Thyroid gland (tissue), 4 donors: Measurements from ENCODE around the gene RIPOR2. TPM values are rescaled to one million over a fixed set of nuclear protein-coding genes. Genes with fewer than 3 reads are reported as not detected.

Experiments
- DNase-seq, 2 donors: peaks; one replicate each; pipeline ENCODE4 v3.0.0-alpha.2; 2019
- H3K27ac ChIP-seq, 3 donors: fragments of 200-600 bp; sonication (generic); 1 replicate in 2 of 3; 2 replicates in 1 of 3; pipeline ENCODE4 v1.5.1; 2016 to 2019; ENCODE audit warnings: mild to moderate bottlenecking in 1 of 3, moderate library complexity in 1 of 3
- H3K27me3 ChIP-seq: fragments of 200-600 bp; sonication (generic); one replicate; pipeline ENCODE4 v1.5.1; 2019
- H3K36me3 ChIP-seq, 2 donors: fragments of 200-600 bp; sonication (generic); one replicate each; pipeline ENCODE4 v1.5.1; 2016 to 2019
- H3K4me1 ChIP-seq, 2 donors: fragments of 200-600 bp; sonication (generic); one replicate each; pipeline ENCODE4 v1.5.1; 2017 to 2019
- H3K4me3 ChIP-seq, 3 donors: fragments of 200-600 bp; sonication (generic); replicated peaks in 1 of 3; 1 replicate in 2 of 3; 2 replicates in 1 of 3; pipeline ENCODE4 v1.5.1; 2016; ENCODE audit warnings: mild to moderate bottlenecking in 1 of 3
- H3K9me3 ChIP-seq: fragments of 200-600 bp; sonication (generic); one replicate; pipeline ENCODE4 v1.5.1; 2017
- POLR2A ChIP-seq, 2 donors: fragments of 450-650 bp; IDR thresholded peaks; one replicate each; pipeline ENCODE4 v1.6.1; 2017; ENCODE audit warnings: antibody characterized with exemption in 2 of 2, mild to moderate bottlenecking in 2 of 2, moderate library complexity in 1 of 2
- WGBS, 2 donors: methylation state at CpG; one replicate each; pipeline ENCODE4 v1.1.5; 2017; 5-methylcytosine and 5-hydroxymethylcytosine counted together
- intact Hi-C: fragments of 100-400 bp; cut with DNase I; formaldehyde crosslinking; loops from one replicate; pipeline ENCODE4 v1.15.1; 2023
- total RNA-seq, 4 donors: library from RNA; depleted of rRNA; stranded (reverse); fragments of >200 nt; gene quantifications; one replicate each; pipeline ENCODE4 v1.2.3, GENCODE V29; 2016
- TF ChIP-seq, protein P1 (sequence below), 6 experiments: fragments of 200-600 bp in 3 of 6; fragments of 450-650 bp in 3 of 6; sonication (generic) in 3 of 6; IDR thresholded peaks; one replicate each; pipeline ENCODE4 v1.5.1; 2016 to 2019; ENCODE audit warnings: antibody characterized with exemption in 6 of 6, mild to moderate bottlenecking in 2 of 6, inconsistent platforms in 1 of 6, moderate library complexity in 1 of 6

Gene RIPOR2
- total RNA-seq, 4 donors from 2014 or later, result 3.1 to 13.0 (median 8.4) TPM

DNA sequence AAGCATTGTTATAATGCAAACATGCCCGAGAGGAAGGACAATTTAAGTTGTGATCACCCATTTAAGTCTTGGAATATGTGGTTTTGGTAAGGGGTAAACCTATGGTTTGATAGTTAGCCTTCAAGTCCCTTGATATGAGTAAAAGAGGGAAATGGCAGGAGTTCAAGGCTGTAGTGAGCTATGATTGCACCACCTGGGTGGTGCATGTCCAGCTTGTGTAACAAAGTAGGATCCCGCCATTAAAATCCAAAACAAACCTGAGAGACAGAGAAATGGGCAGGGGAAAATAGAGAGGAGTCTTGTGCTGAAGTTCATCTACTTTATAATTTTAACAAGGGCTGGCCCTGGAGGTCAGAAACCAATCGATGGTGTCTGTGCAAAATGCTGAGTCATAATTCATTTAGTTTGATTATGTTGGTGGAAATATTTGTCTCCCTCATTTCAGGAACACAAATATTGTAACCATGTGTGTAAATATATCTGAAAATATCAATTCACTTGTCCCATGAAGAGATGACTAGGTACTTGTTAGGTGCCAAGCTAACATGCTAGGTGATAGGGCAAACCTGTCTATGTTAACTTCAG is 113.8 kb downstream of the RIPOR2 start:
- WGBS, 2 donors, result 93 to 98% methylated on average over 3 of the region's 3 CpGs

DNA sequence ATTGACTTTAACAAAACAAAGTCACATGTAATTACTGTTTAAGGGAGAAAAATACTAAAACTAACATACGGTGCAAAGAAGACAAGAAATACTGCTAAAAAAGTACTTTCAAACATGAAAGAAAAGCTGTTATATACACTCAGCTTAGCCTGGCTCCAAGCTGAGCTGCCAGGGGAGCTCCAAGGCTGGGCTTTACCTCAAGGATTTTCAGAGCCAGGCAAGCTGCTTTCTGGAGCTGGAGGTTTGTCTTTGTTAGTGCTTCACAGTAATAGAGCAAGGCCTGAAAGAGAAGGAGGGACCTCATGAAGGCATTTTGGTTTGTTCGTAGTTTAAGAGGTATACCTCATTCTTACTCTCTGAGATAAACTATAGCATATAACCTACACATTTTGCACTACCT is 117.4 kb downstream of the RIPOR2 start:
- no peaks in the 10 kb centered on the region for H3K4me1 ChIP-seq
- H3K27ac ChIP-seq, result no peak overlapping the region
- H3K27me3 ChIP-seq, result no peaks in the 10 kb centered on the region
- TF ChIP-seq, protein P1, sequence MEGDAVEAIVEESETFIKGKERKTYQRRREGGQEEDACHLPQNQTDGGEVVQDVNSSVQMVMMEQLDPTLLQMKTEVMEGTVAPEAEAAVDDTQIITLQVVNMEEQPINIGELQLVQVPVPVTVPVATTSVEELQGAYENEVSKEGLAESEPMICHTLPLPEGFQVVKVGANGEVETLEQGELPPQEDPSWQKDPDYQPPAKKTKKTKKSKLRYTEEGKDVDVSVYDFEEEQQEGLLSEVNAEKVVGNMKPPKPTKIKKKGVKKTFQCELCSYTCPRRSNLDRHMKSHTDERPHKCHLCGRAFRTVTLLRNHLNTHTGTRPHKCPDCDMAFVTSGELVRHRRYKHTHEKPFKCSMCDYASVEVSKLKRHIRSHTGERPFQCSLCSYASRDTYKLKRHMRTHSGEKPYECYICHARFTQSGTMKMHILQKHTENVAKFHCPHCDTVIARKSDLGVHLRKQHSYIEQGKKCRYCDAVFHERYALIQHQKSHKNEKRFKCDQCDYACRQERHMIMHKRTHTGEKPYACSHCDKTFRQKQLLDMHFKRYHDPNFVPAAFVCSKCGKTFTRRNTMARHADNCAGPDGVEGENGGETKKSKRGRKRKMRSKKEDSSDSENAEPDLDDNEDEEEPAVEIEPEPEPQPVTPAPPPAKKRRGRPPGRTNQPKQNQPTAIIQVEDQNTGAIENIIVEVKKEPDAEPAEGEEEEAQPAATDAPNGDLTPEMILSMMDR (IDR thresholded peaks at IDR 0.05), result no peak
- no peak for TF ChIP-seq POLR2A (IDR thresholded peaks at IDR 0.05)
- no peaks in the 10 kb centered on the region for H3K9me3 ChIP-seq
- no peak overlapping the region for H3K4me3 ChIP-seq
- no peaks in the 10 kb centered on the region for H3K36me3 ChIP-seq
- 80 to 86% methylated on average over 2 of the region's 2 CpGs for WGBS, 2 donors
- intact Hi-C loops, result no loop called here
- no peak for DNase-seq

More for the DNA sequence above, 113.8 kb downstream of the RIPOR2 start:
- DNase-seq, result no peak
- no peak overlapping the region for H3K4me3 ChIP-seq
- intact Hi-C loops, result no loop called here
- no peaks in the 10 kb centered on the region for H3K36me3 ChIP-seq
- H3K4me1 ChIP-seq, result no peaks in the 10 kb centered on the region
- TF ChIP-seq POLR2A (IDR thresholded peaks at IDR 0.05), result no peak
- TF ChIP-seq, protein P1 (IDR thresholded peaks at IDR 0.05), result no peak
- H3K27ac ChIP-seq, result no peak overlapping the region
- no peaks in the 10 kb centered on the region for H3K27me3 ChIP-seq
- H3K9me3 ChIP-seq, result no peaks in the 10 kb centered on the region

DNA sequence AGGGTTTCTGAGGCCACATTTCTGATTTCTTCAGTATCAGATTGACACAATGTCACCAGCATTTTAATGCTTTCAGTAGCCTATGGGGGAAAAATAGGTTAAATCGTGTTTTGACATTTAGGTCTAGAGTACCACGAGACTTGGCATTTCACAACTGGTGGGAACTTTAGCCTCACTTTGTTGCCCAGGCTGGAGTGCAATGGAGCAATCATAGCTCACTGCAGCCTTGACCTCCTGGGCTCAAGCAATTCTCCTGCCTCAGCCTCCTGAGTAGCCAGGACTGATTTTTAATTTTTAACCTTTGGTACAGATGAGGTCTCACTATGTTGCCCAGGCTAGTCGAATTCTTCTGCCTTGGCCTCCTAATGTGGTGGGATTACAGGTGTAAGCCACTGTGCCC is 126.0 kb downstream of the RIPOR2 start:
- Histone ChIP-seq H3K4me3 (no peak overlapping the region), H3K27me3 (no peaks in the 10 kb centered on the region), H3K4me1 (no peaks in the 10 kb centered on the region), H3K27ac (no peak overlapping the region), H3K9me3 (no peaks in the 10 kb centered on the region), H3K36me3 (no peaks in the 10 kb centered on the region)
- TF ChIP-seq POLR2A (IDR thresholded peaks at IDR 0.05), result no peak
- TF ChIP-seq, protein P1 (IDR thresholded peaks at IDR 0.05), result no peak
- intact Hi-C loops, result no loop called here
- no peak for DNase-seq
- WGBS, 2 donors, result 91 to 97% methylated on average over 3 of the region's 3 CpGs

DNA sequence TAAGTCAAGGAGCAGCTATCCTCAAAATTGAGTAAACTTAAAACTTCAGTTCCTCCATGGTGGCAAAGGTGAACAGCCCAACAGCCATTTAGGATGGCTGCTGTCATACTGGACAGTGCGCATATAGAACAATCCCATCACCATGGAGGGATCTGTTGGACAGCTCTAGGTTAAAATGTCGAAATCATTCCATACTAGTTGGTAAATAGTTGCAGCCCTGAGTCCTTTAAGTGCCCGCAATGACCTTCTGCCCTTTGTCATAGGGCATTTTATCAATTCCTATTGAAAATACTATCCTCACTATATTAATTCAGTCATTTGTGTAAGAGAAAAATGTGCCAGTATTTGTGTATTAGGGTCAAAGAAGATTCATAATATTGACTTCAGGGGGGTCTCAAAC is 128.2 kb downstream of the RIPOR2 start:
- H3K9me3 ChIP-seq, result no peaks in the 10 kb centered on the region
- TF ChIP-seq, protein P1 (IDR thresholded peaks at IDR 0.05), result no peak
- TF ChIP-seq POLR2A (IDR thresholded peaks at IDR 0.05), result no peak
- peaks cover 0 to 3% of the 10 kb centered on the region in 2 donors for H3K4me1 ChIP-seq
- no peaks in the 10 kb centered on the region for H3K27me3 ChIP-seq
- H3K27ac ChIP-seq, result no peak overlapping the region
- DNase-seq, result no peak
- no peaks in the 10 kb centered on the region for H3K36me3 ChIP-seq
- H3K4me3 ChIP-seq, result no peak overlapping the region
- WGBS, 2 donors, result 96 to 98% methylated on average over 3 of the region's 3 CpGs
- intact Hi-C loops, result no loop called here

DNA sequence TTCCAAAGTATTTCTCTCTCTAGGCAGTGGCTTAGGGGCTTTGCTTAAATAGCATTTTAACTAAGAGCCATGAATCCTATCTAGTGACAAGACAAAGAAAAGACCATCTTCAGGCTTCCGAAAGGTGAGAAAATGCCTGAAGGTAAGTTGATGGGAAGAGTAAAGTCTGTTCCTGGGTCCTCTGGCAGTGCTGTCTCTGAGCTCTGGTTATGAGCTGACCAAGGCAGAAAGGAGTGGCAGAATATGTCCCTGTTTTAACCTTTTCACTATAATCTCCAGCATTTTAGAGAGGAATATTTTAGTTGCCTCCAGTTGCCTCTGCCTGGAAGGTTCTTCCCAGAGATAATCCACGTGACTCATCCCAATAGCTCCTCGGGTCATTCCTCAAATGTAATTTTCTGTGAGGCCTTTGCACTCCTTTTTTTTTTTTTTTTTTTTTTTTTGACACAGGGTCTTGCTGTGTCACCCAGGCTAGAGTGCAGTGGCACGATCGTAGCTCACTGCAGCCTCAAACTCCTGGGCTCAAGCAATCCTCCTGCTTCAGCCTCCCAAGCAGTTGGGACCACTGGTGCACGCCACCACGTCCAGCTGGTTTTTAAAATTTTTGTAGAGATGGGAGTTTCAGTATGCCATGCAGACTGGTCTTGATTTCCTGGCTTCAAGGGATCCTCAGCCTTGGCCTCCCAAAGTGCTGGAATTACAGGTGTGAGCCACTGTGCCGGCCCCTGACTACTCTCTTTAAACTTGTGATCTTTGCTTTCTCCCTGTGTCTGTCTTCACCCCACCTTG is 133.3 kb downstream of the RIPOR2 start:
- H3K27ac ChIP-seq, result peak overlapping the region in 2 of 3 donors; percentile 38 to 47
- H3K27me3 ChIP-seq, result no peaks in the 10 kb centered on the region
- intact Hi-C loops, result no loop called here
- 89 to 91% methylated on average over 8 of the region's 8 CpGs for WGBS, 2 donors
- DNase-seq, result no peak
- H3K4me1 ChIP-seq, result peaks cover 3 to 8% of the 10 kb centered on the region in 2 donors
- no peak overlapping the region for H3K4me3 ChIP-seq
- no peak for TF ChIP-seq POLR2A (IDR thresholded peaks at IDR 0.05)
- TF ChIP-seq, protein P1 (IDR thresholded peaks at IDR 0.05), result no peak
- no peaks in the 10 kb centered on the region for H3K36me3 ChIP-seq
- no peaks in the 10 kb centered on the region for H3K9me3 ChIP-seq
